SK-N-MC (cell line): ENCODE data around the gene HAUS1.

Experiments
- EZH2 ChIP-seq: fragments of 200-600 bp; sonication (generic); IDR thresholded peaks from one replicate; pipeline ENCODE4 v1.6.1; 2017; ENCODE audit warnings: antibody characterized with exemption
- FOXP2 ChIP-seq: optimal IDR thresholded peaks from 2 replicates; pipeline ENCODE3; 2011; ENCODE audit warnings: mild to moderate bottlenecking, moderate library complexity; ENCODE audit not compliant: insufficient read depth; ENCODE audit errors: extremely low read length, control extremely low read depth
- POLR2AphosphoS5 ChIP-seq: IDR thresholded peaks from 2 replicates; pipeline ENCODE4 v1.6.1; 2012; ENCODE audit warnings: mild to moderate bottlenecking, low read depth, low read length, borderline replicate concordance

DNA sequence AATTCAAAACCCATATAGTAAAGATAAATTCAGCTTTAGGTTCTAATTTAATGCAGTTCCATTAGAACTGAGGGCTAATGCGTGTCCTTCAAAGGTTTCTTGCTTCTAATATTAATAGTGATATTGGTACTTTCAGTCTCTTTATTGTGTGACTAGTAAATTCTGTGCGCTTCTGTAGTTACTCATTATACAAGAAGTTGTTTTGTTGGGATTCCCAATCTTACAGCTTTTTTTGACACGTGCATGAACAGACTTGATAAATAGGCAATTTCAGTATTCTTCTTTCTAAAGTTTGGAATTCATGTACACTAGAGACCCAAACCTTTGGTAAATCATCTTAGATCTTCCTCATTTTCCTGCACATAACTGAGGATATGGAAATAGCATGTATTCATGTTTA, 71.8 kb downstream of the HAUS1 start:
- TF ChIP-seq POLR2AphosphoS5 (no peak), EZH2 (no peak), FOXP2 (no peak)
